Thoracic aorta (tissue), 2 donors: Measurements from ENCODE around the gene CNNM2. TPM values are rescaled to one million over a fixed set of nuclear protein-coding genes. Genes with fewer than 3 reads are reported as not detected.

Experiments
- ATAC-seq: fragments of 150-250 bp; one replicate; pipeline ENCODE4 v1.8.0; 2017; ENCODE audit warnings: low read depth; ENCODE audit not compliant: insufficient number of reproducible peaks, low FRiP score
- DNase-seq: peaks from one replicate; pipeline ENCODE4 v3.0.0-alpha.2; 2020; ENCODE audit warnings: low spot score
- H3K27ac ChIP-seq, 2 donors: fragments of 200-600 bp; sonication (generic); 1 replicate in 1 of 2; 2 replicates in 1 of 2; pipeline ENCODE4 v1.5.1; 2016; ENCODE audit warnings: mild to moderate bottlenecking in 2 of 2, moderate library complexity in 2 of 2
- H3K27me3 ChIP-seq: fragments of 200-600 bp; sonication (generic); replicated peaks from 2 replicates; pipeline ENCODE4 v1.6.0; 2016; ENCODE audit warnings: mild to moderate bottlenecking; ENCODE audit not compliant: insufficient read depth
- H3K36me3 ChIP-seq: fragments of 200-600 bp; sonication (generic); one replicate; pipeline ENCODE4 v1.5.1; 2016
- H3K4me1 ChIP-seq, 2 donors: fragments of 200-600 bp; sonication (generic); 1 replicate in 1 of 2; 2 replicates in 1 of 2; pipeline versions ENCODE4 v1.5.1 to v1.6.0; 2016; ENCODE audit warnings: low read depth in 2 of 2, mild to moderate bottlenecking in 1 of 2; ENCODE audit not compliant: control insufficient read depth in 1 of 2
- H3K4me3 ChIP-seq: fragments of 200-600 bp; sonication (generic); 2 replicates; pipeline ENCODE4 v1.5.1; 2016; ENCODE audit warnings: mild to moderate bottlenecking
- H3K9me3 ChIP-seq: fragments of 200-600 bp; sonication (generic); 2 replicates; pipeline ENCODE4 v1.5.1; 2016
- total RNA-seq, 2 donors: library from RNA; depleted of rRNA; stranded (reverse); fragments of >200 nt; gene quantifications; one replicate each; pipeline versions ENCODE4 v1.1.0 to v1.2.3, GENCODE V29; 2016
- TF ChIP-seq, protein P1 (sequence below): fragments of 200-600 bp; sonication (generic); IDR thresholded peaks from one replicate; pipeline ENCODE4 v1.5.1; 2019; ENCODE audit warnings: antibody characterized with exemption

The CNNM2 gene
- total RNA-seq, 2 donors from 2014 or later, result 12.2 to 24.5 TPM

DNA sequence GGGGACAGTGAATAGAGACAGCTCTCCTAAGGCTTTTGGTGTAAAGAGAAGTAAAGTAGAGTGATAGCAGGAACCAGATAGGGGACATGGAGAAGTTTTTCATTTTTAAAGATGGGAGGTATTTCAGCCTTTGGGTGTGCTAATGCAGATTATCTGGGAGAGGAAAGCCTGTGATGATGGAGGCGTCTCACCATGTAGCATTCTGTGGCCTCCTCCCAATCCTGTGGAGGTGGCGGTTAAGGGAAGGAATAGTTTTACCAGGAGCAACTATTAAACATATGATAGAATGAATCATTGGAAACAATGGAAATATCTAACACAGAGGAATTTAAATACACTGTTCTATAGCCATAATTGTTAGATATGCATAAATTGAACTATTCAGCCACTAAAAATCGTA, 101.3 kb downstream of the CNNM2 start:
- H3K27ac ChIP-seq, result no peak overlapping the region
- no peaks in the 10 kb centered on the region for H3K9me3 ChIP-seq
- no peak for DNase-seq
- no peaks in the 10 kb centered on the region for H3K27me3 ChIP-seq
- ATAC-seq, result no peak
- H3K4me1 ChIP-seq, result peaks cover 0 to 10% of the 10 kb centered on the region in 2 donors
- H3K4me3 ChIP-seq, result no peak overlapping the region
- TF ChIP-seq, protein P1, sequence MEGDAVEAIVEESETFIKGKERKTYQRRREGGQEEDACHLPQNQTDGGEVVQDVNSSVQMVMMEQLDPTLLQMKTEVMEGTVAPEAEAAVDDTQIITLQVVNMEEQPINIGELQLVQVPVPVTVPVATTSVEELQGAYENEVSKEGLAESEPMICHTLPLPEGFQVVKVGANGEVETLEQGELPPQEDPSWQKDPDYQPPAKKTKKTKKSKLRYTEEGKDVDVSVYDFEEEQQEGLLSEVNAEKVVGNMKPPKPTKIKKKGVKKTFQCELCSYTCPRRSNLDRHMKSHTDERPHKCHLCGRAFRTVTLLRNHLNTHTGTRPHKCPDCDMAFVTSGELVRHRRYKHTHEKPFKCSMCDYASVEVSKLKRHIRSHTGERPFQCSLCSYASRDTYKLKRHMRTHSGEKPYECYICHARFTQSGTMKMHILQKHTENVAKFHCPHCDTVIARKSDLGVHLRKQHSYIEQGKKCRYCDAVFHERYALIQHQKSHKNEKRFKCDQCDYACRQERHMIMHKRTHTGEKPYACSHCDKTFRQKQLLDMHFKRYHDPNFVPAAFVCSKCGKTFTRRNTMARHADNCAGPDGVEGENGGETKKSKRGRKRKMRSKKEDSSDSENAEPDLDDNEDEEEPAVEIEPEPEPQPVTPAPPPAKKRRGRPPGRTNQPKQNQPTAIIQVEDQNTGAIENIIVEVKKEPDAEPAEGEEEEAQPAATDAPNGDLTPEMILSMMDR, result no peak
- no peaks in the 10 kb centered on the region for H3K36me3 ChIP-seq

DNA sequence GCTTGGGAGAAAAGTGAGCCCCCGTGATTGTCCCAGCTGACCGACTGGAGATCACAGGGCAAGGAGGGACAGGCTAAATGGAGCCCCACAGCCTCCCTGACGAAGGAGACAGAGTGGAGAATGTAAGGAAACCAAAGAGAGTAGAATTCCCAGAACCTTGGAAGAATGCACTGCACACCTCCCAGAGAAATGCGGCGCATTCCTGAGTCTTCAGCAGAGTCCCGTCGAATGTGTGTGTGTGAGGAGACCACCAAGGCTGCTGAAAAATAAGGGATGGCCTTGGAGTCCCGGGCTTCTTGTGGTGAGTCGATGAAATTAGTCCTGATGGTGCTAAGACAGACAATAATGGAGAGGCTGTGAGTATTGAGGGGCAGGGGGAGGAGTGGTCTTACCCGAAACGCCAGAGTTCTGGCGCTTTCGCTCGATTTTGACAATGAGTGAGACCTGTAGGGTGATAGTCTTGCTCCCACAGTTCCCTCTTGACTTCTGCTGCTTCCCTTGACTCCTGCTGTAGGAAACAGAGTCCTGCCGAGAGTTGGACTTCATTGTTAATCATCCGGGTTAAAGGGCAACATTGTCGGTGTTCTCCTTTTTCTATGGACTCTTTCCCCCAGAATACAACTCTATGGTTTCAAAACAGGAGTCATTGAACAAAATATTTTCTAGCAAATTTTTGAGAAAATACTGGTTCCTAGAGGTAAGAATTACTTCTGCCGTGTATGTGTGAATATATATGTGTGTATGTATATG, 103.2 kb downstream of the CNNM2 start:
- no peak overlapping the region for H3K4me3 ChIP-seq
- H3K27ac ChIP-seq, result peak overlapping the region; percentile 46 to 51
- H3K9me3 ChIP-seq, result no peaks in the 10 kb centered on the region
- TF ChIP-seq, protein P1, result no peak
- peaks cover 0 to 10% of the 10 kb centered on the region in 2 donors for H3K4me1 ChIP-seq
- ATAC-seq (no peak), DNase-seq (no peak)
- H3K27me3 ChIP-seq, result no peaks in the 10 kb centered on the region
- no peaks in the 10 kb centered on the region for H3K36me3 ChIP-seq

DNA sequence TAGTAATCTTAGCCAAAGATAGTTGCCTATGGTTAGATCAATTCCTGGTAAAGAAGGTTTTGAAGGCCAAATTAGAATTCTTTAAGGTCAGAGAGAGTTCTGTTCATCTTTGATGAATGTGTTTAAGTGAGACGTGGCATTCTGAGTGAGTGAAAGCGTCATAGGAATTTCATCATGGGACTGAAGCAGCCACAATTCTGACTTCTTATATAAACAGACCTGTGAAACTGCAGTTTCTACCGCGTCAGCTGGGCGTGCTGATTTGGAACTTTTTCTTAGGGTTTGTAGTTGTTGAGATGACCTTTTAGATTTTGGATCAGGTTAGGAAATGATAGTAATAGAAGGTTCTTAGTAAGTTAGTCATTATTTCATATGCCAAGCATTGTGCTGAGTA, 103.8 kb downstream of the CNNM2 start:
- Histone ChIP-seq H3K4me3 (peak overlapping the region; percentile 24), H3K4me1 (peaks cover 0 to 10% of the 10 kb centered on the region in 2 donors), H3K36me3 (no peaks in the 10 kb centered on the region), H3K27ac (peak overlapping the region; percentile 9 to 51), H3K27me3 (no peaks in the 10 kb centered on the region), H3K9me3 (no peaks in the 10 kb centered on the region)
- ATAC-seq, result peak; percentile 59
- no peak for DNase-seq
- TF ChIP-seq, protein P1, result no peak

DNA sequence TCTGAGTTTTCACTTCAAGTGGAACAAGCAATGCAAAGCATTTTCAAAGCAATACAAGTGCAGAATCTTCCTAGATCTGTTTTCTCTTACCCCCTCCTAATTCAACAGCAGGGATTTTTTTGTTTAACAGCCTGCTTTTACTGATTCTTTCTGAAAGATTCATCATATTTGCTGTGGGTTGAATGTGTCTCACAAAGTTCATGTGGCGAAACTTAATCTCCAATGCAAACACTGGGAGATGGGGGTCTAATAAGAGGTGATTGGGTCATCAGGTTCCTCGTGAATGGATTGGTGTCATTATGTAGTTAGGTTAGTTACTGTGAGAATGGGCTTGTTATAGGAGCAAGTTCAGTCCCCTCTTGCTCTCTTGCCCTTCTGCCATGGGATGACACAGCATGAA, 107.6 kb downstream of the CNNM2 start:
- ATAC-seq, result no peak
- no peak for DNase-seq
- no peaks in the 10 kb centered on the region for H3K9me3 ChIP-seq

DNA sequence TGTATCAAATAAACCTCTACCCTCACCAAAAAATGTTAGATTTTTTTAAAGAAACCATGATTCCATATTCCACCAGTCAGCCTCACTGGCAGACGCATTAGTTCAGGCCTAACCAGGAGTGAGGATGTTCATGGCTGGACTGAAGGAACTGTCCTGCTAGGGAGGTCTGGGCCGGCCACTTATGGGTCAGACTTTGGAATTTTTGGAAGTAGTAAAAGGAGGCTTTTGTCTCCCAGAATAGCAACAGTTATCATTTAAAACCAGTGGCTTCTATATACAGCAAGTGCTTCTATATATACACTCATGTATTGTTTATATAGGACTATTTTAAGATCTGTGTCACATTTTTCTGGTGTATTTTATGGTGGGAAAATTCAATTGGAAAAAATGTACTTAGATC, 120.5 kb downstream of the CNNM2 start:
- Histone ChIP-seq H3K4me3 (no peak overlapping the region), H3K4me1 (peaks cover 23 to 64% of the 10 kb centered on the region in 2 donors), H3K9me3 (no peaks in the 10 kb centered on the region), H3K27me3 (no peaks in the 10 kb centered on the region), H3K27ac (peak overlapping the region; percentile 54 to 65), H3K36me3 (no peaks in the 10 kb centered on the region)
- no peak for ATAC-seq
- no peak for DNase-seq
- TF ChIP-seq, protein P1, result no peak

More for the DNA sequence above, 107.6 kb downstream of the CNNM2 start:
- Histone ChIP-seq H3K27ac (no peak overlapping the region), H3K4me1 (peaks cover 0 to 10% of the 10 kb centered on the region in 2 donors), H3K4me3 (no peak overlapping the region), H3K27me3 (no peaks in the 10 kb centered on the region), H3K36me3 (no peaks in the 10 kb centered on the region)
- TF ChIP-seq, protein P1, result no peak
